ENCODE results near the gene TRPM3.

The TRPM3 gene

GRCh38 chr9:70607329-70607728 lies 514.1 kb downstream of the TRPM3 start:
- H3K9me3 ChIP-seq (ENCODE audit: control insufficient read depth, insufficient read depth, low read length), result no peaks in the 10 kb centered on the region
- no peak overlapping the region for H3K4me3 ChIP-seq (ENCODE audit: low read depth, low read length)
- H3K27ac ChIP-seq (ENCODE audit: low read depth, low read length), result no peak overlapping the region
- peaks cover 8% of the 10 kb centered on the region; the same call in 1 of the 2 replicates for H3K4me1 ChIP-seq (ENCODE audit: control insufficient read depth, insufficient read depth, low read length)
- no peaks in the 10 kb centered on the region for H3K36me3 ChIP-seq (ENCODE audit: control insufficient read depth, insufficient read depth, low read length)
- no peaks in the 10 kb centered on the region for H3K27me3 ChIP-seq (ENCODE audit: control insufficient read depth, insufficient read depth, low read length)
- no peak overlapping the region for H3K9ac ChIP-seq (ENCODE audit: low read depth, low read length)

DNA sequence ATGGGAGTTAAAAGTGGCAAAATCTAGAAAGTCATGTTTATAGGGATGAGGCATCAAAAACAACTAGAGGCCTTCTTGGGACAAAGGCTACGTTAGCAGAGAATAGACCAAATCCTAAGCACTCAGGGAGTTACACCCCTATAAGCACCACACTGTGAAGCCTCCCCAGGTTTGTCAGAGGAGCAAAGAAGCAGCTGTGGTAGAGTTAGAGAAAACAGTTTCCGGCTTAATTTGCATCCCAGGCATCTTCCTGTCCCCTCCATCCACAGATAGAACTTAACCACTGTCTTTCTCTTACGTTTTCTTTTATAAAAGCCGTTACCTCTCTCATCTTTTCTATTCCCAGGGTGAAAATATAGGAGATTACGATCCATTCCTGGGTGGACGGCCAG lies 518.4 kb downstream of the TRPM3 start:
- H3K4me3 ChIP-seq (ENCODE audit: low read depth, low read length), result no peak overlapping the region
- H3K9ac ChIP-seq (ENCODE audit: low read depth, low read length), result no peak overlapping the region
- H3K9me3 ChIP-seq (ENCODE audit: control insufficient read depth, insufficient read depth, low read length), result no peaks in the 10 kb centered on the region
- H3K36me3 ChIP-seq (ENCODE audit: control insufficient read depth, insufficient read depth, low read length), result no peaks in the 10 kb centered on the region
- H3K4me1 ChIP-seq (ENCODE audit: control insufficient read depth, insufficient read depth, low read length), result peaks cover 21% of the 10 kb centered on the region
- no peaks in the 10 kb centered on the region for H3K27me3 ChIP-seq (ENCODE audit: control insufficient read depth, insufficient read depth, low read length)
- no peak overlapping the region for H3K27ac ChIP-seq (ENCODE audit: low read depth, low read length)

DNA sequence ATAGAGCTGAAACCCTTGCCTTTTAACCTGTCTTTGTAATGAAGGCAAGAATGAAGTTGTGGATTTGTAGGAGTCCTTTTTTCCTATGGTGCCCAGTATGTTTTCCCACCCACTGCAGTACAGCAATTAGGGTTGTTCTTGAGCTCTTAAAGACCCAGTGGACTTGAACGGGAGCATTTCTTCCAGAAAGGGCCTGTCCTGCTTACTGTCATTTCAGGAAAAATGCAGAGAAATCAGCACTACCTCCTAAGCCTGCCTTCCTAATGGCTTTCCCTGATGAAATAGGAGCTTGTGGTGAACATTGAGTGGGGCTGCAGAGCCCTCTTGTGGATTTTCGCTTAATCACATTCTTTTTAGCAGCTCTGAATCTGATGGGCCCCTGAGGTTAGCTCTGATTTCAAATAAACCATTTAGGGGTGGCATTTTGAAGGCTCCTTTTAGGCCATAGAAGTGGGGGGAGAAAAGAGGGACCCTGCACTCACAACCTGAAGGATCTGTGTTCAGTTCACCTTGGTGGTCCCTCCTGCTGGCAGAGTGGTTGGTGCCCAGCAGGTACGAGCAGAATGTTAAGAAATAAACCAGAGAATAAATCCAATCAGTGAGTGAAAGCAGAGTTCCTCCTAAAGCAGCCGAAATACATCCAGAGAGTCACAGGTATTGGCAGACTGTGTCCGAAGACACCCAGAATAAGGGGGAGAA lies 519.0 kb downstream of the TRPM3 start:
- Histone ChIP-seq H3K9ac (ENCODE audit: low read depth, low read length) (no peak overlapping the region), H3K4me1 (ENCODE audit: control insufficient read depth, insufficient read depth, low read length) (peaks cover 21% of the 10 kb centered on the region), H3K9me3 (ENCODE audit: control insufficient read depth, insufficient read depth, low read length) (no peaks in the 10 kb centered on the region), H3K27me3 (ENCODE audit: control insufficient read depth, insufficient read depth, low read length) (no peaks in the 10 kb centered on the region), H3K4me3 (ENCODE audit: low read depth, low read length) (no peak overlapping the region), H3K36me3 (ENCODE audit: control insufficient read depth, insufficient read depth, low read length) (no peaks in the 10 kb centered on the region), H3K27ac (ENCODE audit: low read depth, low read length) (no peak overlapping the region)

DNA sequence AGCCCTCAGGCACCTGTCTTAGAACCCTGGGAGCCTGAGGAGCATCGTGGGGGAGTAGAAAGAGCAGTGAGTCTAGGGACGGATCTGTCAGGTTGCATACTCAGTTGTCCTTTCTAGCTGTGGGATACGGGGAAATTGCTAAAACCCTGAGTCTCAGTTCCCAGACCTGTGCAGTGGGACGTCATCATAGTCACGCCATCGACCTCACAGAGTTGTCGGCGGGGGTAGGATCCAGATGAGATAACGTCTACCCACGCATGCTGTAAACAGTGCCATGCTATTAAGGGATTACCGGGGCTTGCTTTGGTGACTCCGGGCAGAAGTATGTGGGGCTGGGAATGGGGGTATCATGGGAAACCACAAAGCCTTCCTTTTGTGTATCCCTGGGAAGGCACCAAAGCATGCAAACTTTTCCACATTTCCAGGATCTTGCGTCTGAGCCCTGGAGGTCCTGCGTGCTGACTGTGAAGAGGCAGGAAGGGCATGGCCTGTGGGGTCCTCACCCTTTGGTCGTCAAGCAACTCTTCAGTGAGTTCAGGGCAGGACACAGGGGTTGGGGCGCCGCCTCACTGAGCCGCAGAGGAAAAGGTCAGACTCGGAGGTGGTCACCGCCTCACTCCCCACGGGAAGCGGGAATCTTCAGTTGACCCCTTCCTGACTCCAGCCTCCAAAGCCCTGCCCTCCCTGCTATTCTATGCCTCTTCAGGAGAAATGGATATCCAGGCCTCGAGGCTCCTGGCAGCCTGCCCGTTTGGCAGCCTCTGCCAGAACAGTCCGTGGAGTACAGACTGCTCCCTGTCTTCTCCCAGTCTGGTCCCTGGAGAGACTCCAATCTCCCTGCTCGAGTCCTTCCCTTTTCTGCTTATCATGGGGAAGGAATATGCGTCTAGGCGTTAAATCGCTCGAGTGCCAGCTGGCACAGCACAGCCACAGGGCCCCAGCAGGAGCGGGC lies 520.1 kb downstream of the TRPM3 start:
- Histone ChIP-seq H3K4me1 (ENCODE audit: control insufficient read depth, insufficient read depth, low read length) (peaks cover 21% of the 10 kb centered on the region), H3K9ac (ENCODE audit: low read depth, low read length) (no peak overlapping the region), H3K27ac (ENCODE audit: low read depth, low read length) (no peak overlapping the region), H3K4me3 (ENCODE audit: low read depth, low read length) (no peak overlapping the region), H3K9me3 (ENCODE audit: control insufficient read depth, insufficient read depth, low read length) (no peaks in the 10 kb centered on the region), H3K27me3 (ENCODE audit: control insufficient read depth, insufficient read depth, low read length) (no peaks in the 10 kb centered on the region), H3K36me3 (ENCODE audit: control insufficient read depth, insufficient read depth, low read length) (no peaks in the 10 kb centered on the region)

DNA sequence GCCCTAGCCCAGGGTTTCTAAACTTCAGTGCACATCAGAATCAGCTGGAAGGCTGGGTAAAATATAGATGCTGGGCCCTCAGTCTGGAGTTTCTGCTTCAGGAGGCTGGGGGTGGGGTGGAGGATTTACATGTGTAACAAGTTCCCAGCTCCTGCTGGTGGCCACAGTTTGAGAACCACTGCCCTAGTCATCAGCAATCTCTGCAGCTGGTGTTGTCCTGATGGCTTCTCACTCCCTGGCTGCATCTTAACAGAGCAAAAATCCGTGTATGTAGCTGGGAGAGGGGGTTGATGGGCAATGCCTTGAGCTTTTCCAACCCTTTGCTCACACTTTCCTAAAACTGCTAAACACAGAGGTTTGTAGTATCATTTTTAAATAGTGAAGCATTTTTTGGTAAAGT lies 520.9 kb downstream of the TRPM3 start:
- no peaks in the 10 kb centered on the region for H3K27me3 ChIP-seq (ENCODE audit: control insufficient read depth, insufficient read depth, low read length)
- peaks cover 16% of the 10 kb centered on the region for H3K4me1 ChIP-seq (ENCODE audit: control insufficient read depth, insufficient read depth, low read length)
- no peaks in the 10 kb centered on the region for H3K9me3 ChIP-seq (ENCODE audit: control insufficient read depth, insufficient read depth, low read length)
- no peaks in the 10 kb centered on the region for H3K36me3 ChIP-seq (ENCODE audit: control insufficient read depth, insufficient read depth, low read length)
- no peak overlapping the region for H3K27ac ChIP-seq (ENCODE audit: low read depth, low read length)
- no peak overlapping the region for H3K4me3 ChIP-seq (ENCODE audit: low read depth, low read length)
- no peak overlapping the region for H3K9ac ChIP-seq (ENCODE audit: low read depth, low read length)

- H3K9me3 ChIP-seq (ENCODE audit: control insufficient read depth, insufficient read depth, low read length), result no peaks in the 10 kb centered on the region
- no peaks in the 10 kb centered on the region for H3K27me3 ChIP-seq (ENCODE audit: control insufficient read depth, insufficient read depth, low read length)
- no peaks in the 10 kb centered on the region for H3K36me3 ChIP-seq (ENCODE audit: control insufficient read depth, insufficient read depth, low read length)
- no peak overlapping the region for H3K9ac ChIP-seq (ENCODE audit: low read depth, low read length)
- H3K27ac ChIP-seq (ENCODE audit: low read depth, low read length), result no peak overlapping the region
- H3K4me1 ChIP-seq (ENCODE audit: control insufficient read depth, insufficient read depth, low read length), result peaks cover 16% of the 10 kb centered on the region
- no peak overlapping the region for H3K4me3 ChIP-seq (ENCODE audit: low read depth, low read length)
Measured at GRCh38 chr9:70597886-70598285, 523.5 kb downstream of the TRPM3 start.

DNA sequence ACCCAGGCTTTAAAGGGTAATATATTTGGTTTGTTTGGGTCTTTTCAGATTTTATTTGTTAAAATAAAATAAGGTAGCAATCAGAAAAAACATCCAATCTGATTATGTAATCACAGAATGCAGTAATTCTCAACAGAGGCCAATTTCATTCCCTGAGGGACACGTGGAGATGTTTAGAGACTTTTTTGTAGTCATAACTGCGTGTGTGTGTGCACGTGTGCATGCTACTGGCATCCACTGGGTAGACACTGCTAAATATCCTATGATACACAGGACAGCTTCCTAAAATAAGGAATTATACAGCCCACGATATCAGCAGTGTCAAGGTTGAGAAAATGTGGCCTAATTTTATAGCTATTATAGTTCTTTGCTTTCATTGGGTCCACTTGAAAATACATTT lies 526.2 kb downstream of the TRPM3 start:
- H3K9ac ChIP-seq (ENCODE audit: low read depth, low read length), result no peak overlapping the region
- no peaks in the 10 kb centered on the region for H3K9me3 ChIP-seq (ENCODE audit: control insufficient read depth, insufficient read depth, low read length)
- no peak overlapping the region for H3K4me3 ChIP-seq (ENCODE audit: low read depth, low read length)
- no peak overlapping the region for H3K27ac ChIP-seq (ENCODE audit: low read depth, low read length)
- no peaks in the 10 kb centered on the region for H3K27me3 ChIP-seq (ENCODE audit: control insufficient read depth, insufficient read depth, low read length)
- H3K4me1 ChIP-seq (ENCODE audit: control insufficient read depth, insufficient read depth, low read length), result no peaks in the 10 kb centered on the region; the same call in 1 of the 2 replicates
- no peaks in the 10 kb centered on the region for H3K36me3 ChIP-seq (ENCODE audit: control insufficient read depth, insufficient read depth, low read length)

DNA sequence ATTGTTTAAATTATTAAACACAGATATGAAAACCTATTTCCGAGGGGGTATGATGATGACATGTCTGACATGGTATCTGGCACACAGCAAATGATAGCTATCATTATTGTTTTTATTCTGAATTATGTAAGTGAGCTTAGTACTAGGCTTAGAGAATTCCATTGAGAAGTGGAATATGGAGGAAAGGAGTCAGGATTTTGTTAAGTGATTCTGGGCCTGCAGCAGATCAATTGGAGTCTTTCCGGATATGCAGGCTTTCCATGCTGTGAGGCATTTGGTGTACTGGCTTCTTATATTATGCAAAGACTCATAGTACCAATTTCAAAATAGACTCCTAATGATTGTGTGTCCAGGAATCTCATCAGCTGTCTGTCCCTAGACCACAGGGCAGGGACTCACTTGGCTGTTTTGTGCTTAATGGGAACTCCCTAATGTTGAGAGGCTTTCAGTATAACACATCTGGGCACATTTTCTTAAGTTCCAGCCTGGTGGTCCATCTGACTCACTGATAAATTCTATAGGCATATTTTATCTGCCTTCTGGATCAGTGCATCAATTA lies 527.0 kb downstream of the TRPM3 start:
- H3K4me3 ChIP-seq (ENCODE audit: low read depth, low read length), result no peak overlapping the region
- H3K27ac ChIP-seq (ENCODE audit: low read depth, low read length), result no peak overlapping the region
- H3K36me3 ChIP-seq (ENCODE audit: control insufficient read depth, insufficient read depth, low read length), result no peaks in the 10 kb centered on the region
- H3K9ac ChIP-seq (ENCODE audit: low read depth, low read length), result no peak overlapping the region
- H3K27me3 ChIP-seq (ENCODE audit: control insufficient read depth, insufficient read depth, low read length), result no peaks in the 10 kb centered on the region
- no peaks in the 10 kb centered on the region for H3K9me3 ChIP-seq (ENCODE audit: control insufficient read depth, insufficient read depth, low read length)
- H3K4me1 ChIP-seq (ENCODE audit: control insufficient read depth, insufficient read depth, low read length), result no peaks in the 10 kb centered on the region

DNA sequence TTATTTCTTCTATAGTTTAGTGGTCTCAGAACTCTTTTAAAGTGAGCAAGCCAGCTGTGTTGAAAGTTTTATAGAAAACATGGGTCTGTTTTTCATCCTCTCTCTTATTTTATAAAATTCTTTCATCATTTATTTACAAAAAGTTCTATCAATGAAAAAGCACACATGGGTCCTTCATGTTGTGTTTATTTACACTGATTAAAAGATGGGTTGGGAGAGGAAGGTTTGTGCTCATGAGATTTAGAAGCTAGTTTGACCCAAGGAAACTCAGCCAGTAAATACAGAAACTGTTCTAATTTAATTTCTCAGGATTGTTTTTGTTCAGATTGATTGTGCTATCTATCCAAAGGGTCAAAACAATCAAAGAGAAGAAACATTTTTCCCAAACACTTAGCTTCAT lies 528.2 kb downstream of the TRPM3 start:
- Histone ChIP-seq H3K36me3 (ENCODE audit: control insufficient read depth, insufficient read depth, low read length) (no peaks in the 10 kb centered on the region), H3K9ac (ENCODE audit: low read depth, low read length) (no peak overlapping the region), H3K4me1 (ENCODE audit: control insufficient read depth, insufficient read depth, low read length) (no peaks in the 10 kb centered on the region), H3K4me3 (ENCODE audit: low read depth, low read length) (no peak overlapping the region), H3K27me3 (ENCODE audit: control insufficient read depth, insufficient read depth, low read length) (no peaks in the 10 kb centered on the region), H3K9me3 (ENCODE audit: control insufficient read depth, insufficient read depth, low read length) (no peaks in the 10 kb centered on the region), H3K27ac (ENCODE audit: low read depth, low read length) (no peak overlapping the region)

DNA sequence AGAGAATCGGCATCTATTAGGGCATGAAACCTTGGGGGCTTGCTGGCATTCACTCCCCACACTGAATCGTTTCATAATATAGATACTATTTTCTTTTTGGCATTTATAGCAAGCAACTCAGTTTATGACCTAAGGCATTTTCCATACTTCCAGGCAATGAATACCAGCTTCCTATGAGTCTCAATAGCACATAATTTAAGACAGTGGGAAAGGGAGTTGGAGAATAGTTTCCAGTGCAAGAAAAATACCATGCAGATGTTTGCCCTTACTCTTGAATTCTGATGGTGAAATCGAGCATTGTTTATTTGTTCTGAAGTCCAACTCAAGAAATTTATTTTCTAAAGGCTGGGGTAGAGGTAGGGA lies 531.1 kb downstream of the TRPM3 start:
- Histone ChIP-seq H3K36me3 (ENCODE audit: control insufficient read depth, insufficient read depth, low read length) (no peaks in the 10 kb centered on the region), H3K4me3 (ENCODE audit: low read depth, low read length) (no peak overlapping the region), H3K27ac (ENCODE audit: low read depth, low read length) (no peak overlapping the region), H3K9ac (ENCODE audit: low read depth, low read length) (no peak overlapping the region), H3K4me1 (ENCODE audit: control insufficient read depth, insufficient read depth, low read length) (no peaks in the 10 kb centered on the region), H3K27me3 (ENCODE audit: control insufficient read depth, insufficient read depth, low read length) (no peaks in the 10 kb centered on the region), H3K9me3 (ENCODE audit: control insufficient read depth, insufficient read depth, low read length) (no peaks in the 10 kb centered on the region)

All from HUES48 (cell line).